Keratinocyte (primary cell): Measurements from ENCODE around the gene NCK1.

Source experiments
- CTCF ChIP-seq, 3 experiments: IDR thresholded peaks in 1 of 3; conservative IDR thresholded peaks in 1 of 3; optimal IDR thresholded peaks in 1 of 3; 2 replicates in 2 of 3; 3 replicates in 1 of 3; pipeline versions ENCODE3 to v1.5.1; 2011; ENCODE audit warnings: low read length in 3 of 3, mild to moderate bottlenecking in 3 of 3, moderate library complexity in 2 of 3, control low read depth in 1 of 3, inconsistent platforms in 1 of 3; ENCODE audit not compliant: insufficient read depth in 2 of 3; ENCODE audit errors: extremely low read depth in 1 of 3
- EZH2 ChIP-seq: IDR thresholded peaks from one replicate; pipeline ENCODE4 v1.6.1; 2012; ENCODE audit warnings: inconsistent platforms, mild to moderate bottlenecking, low read length, moderate library complexity

GRCh38 chr3:136899622-136900158, 37.7 kb downstream of the NCK1 start:
- TF ChIP-seq CTCF (optimal IDR thresholded peaks at IDR 0.05 in 1 of 3, IDR thresholded peaks at IDR 0.05 in 1 of 3, conservative IDR thresholded peaks at IDR 0.05 in 1 of 3; ENCODE audit: extremely low read depth in 1 of 3, insufficient read depth in 2 of 3, low read length in 3 of 3) = no peak
- no peak for TF ChIP-seq EZH2
